B cell (primary cell): ENCODE measurements around the gene TMEM98. TPM values are rescaled to one million over a fixed set of nuclear protein-coding genes. Genes with fewer than 3 reads are reported as not detected.

ENCODE experiments used
- ATAC-seq: fragments of 200-7000 bp; cut with Tn5 transposase; one replicate; pipeline ENCODE4 v1.10.0; 2021; ENCODE audit warnings: low read depth, mild to moderate bottlenecking, moderate number of reproducible peaks, moderate library complexity
- CTCF ChIA-PET: fragments of 350-600 bp; sonication (Branson Sonifier 250); formaldehyde crosslinking; loops from one replicate; lab custom pipeline; 2021; ENCODE audit warnings: antibody characterized with exemption, inconsistent platforms; lab: Charles Lee
- POLR2A ChIA-PET: fragments of 350-600 bp; sonication (Branson Sonifier 250); formaldehyde crosslinking; loops from one replicate; lab custom pipeline; 2021; ENCODE audit warnings: antibody characterized with exemption; lab: Charles Lee
- DNase-seq: peaks from one replicate; pipeline ENCODE4 v3.0.0; 2013
- H2AFZ ChIP-seq: 2 replicates; pipeline ENCODE4 v1.6.1; 2012; ENCODE audit warnings: mild to moderate bottlenecking, low read depth, low read length; ENCODE audit not compliant: insufficient read depth, poor library complexity, severe bottlenecking
- H3K27ac ChIP-seq, 2 donors: 1 replicate in 1 of 2; 2 replicates in 1 of 2; pipeline ENCODE4 v1.5.1; 2012 to 2013; ENCODE audit warnings: low read length in 2 of 2, mild to moderate bottlenecking in 2 of 2, moderate library complexity in 1 of 2
- H3K27me3 ChIP-seq, 4 experiments: fragments of 200-600 bp in 1 of 4; sonication (generic) in 1 of 4; replicated peaks in 1 of 4; 1 replicate in 2 of 4; 2 replicates in 2 of 4; pipeline versions ENCODE4 v1.6.1 to v1.7.0; 2013 to 2016; ENCODE audit warnings: low read length in 3 of 4, mild to moderate bottlenecking in 2 of 4, mixed read lengths in 1 of 4, moderate library complexity in 1 of 4; ENCODE audit not compliant: insufficient read depth in 4 of 4, control insufficient read depth in 3 of 4; ENCODE audit errors: control extremely low read depth in 1 of 4
- H3K36me3 ChIP-seq, 2 experiments: replicated peaks in 1 of 2; 1 replicate in 1 of 2; 2 replicates in 1 of 2; pipeline versions ENCODE4 v1.6.1 to v1.7.1; 2013; ENCODE audit warnings: low read length in 1 of 2; ENCODE audit not compliant: insufficient read depth in 2 of 2, control insufficient read depth in 1 of 2; ENCODE audit errors: control extremely low read depth in 1 of 2, extremely low read depth in 1 of 2
- H3K4me1 ChIP-seq, 2 donors: fragments of 200-600 bp in 1 of 2; sonication (generic) in 1 of 2; 1 replicate in 1 of 2; 2 replicates in 1 of 2; pipeline versions ENCODE4 v1.5.1 to v1.6.1; 2013 to 2017; ENCODE audit warnings: low read length in 2 of 2; ENCODE audit not compliant: control insufficient read depth in 2 of 2, insufficient read depth in 2 of 2
- H3K4me2 ChIP-seq: replicated peaks from 2 replicates; pipeline ENCODE3; 2012; ENCODE audit warnings: mild to moderate bottlenecking, low read depth, low read length; ENCODE audit not compliant: poor library complexity, severe bottlenecking
- H3K4me3 ChIP-seq, 5 experiments: fragments of 200-600 bp in 1 of 5; sonication (generic) in 1 of 5; 1 replicate in 3 of 5; 2 replicates in 2 of 5; pipeline versions ENCODE4 v1.5.1 to v1.7.0; 2011 to 2016; ENCODE audit warnings: low read length in 4 of 5, mild to moderate bottlenecking in 4 of 5, low read depth in 2 of 5, control low read depth in 1 of 5, moderate library complexity in 1 of 5; ENCODE audit not compliant: insufficient read depth in 1 of 5; ENCODE audit errors: control extremely low read depth in 1 of 5, extremely low read depth in 1 of 5
- H3K79me2 ChIP-seq: fragments of 200-600 bp; sonication (generic); one replicate; pipeline ENCODE4 v1.6.0; 2016; ENCODE audit warnings: low read length; ENCODE audit not compliant: control insufficient read depth, insufficient read depth
- H3K9ac ChIP-seq: fragments of 200-600 bp; sonication (generic); 2 replicates; pipeline ENCODE4 v1.6.1; 2017; ENCODE audit warnings: mild to moderate bottlenecking, low read length, moderate library complexity
- H3K9me3 ChIP-seq, 3 donors: one replicate each; pipeline versions ENCODE4 v1.6.1 to v1.7.1; 2013; ENCODE audit warnings: low read length in 2 of 3; ENCODE audit not compliant: control insufficient read depth in 2 of 3, insufficient read depth in 1 of 3; ENCODE audit errors: control extremely low read depth in 1 of 3
- H4K20me1 ChIP-seq: 2 replicates; pipeline ENCODE4 v1.6.0; 2012; ENCODE audit warnings: mild to moderate bottlenecking, low read length; ENCODE audit not compliant: insufficient read depth, control insufficient read depth, poor library complexity, severe bottlenecking
- H3K27ac Mint-ChIP-seq: one replicate; pipeline ENCODE4 v1.8.0; 2021; ENCODE audit warnings: mixed read lengths
- H3K27me3 Mint-ChIP-seq: one replicate; pipeline ENCODE4 v1.8.0; 2021; ENCODE audit warnings: mixed read lengths
- H3K4me1 Mint-ChIP-seq: one replicate; pipeline ENCODE4 v1.8.0; 2021; ENCODE audit warnings: mixed read lengths
- H3K4me3 Mint-ChIP-seq: one replicate; pipeline ENCODE4 v1.8.0; 2021; ENCODE audit warnings: mixed read lengths
- H3K9me3 Mint-ChIP-seq: one replicate; pipeline ENCODE4 v1.8.0; 2022; ENCODE audit warnings: mixed read lengths; ENCODE audit not compliant: insufficient read depth
- CTCF ChIP-seq: fragments of 200-600 bp; IDR thresholded peaks from one replicate; pipeline ENCODE4 v1.8.0; 2022; ENCODE audit warnings: antibody characterized with exemption, mild to moderate bottlenecking
- EZH2 ChIP-seq: IDR thresholded peaks from 2 replicates; pipeline ENCODE4 v1.6.1; 2012; ENCODE audit warnings: borderline replicate concordance, low read depth, mild to moderate bottlenecking, moderate library complexity, low read length; ENCODE audit not compliant: insufficient read depth, poor library complexity, severe bottlenecking
- WGBS: methylation state at CpG from one replicate; pipeline ENCODE4 v1.1.5; 2013; ENCODE audit warnings: missing lambda C conversion rate; ENCODE audit not compliant: insufficient coverage; 5-methylcytosine and 5-hydroxymethylcytosine counted together
- intact Hi-C: fragments of 100-400 bp; cut with micrococcal nuclease; formaldehyde crosslinking; loops from one replicate; pipeline ENCODE4 v1.10.0; 2022
- polyA plus RNA-seq: library from polyadenylated mRNA; depleted of rRNA; stranded (reverse); fragments of >200 nt; gene quantifications from 2 replicates; pipeline ENCODE4 v1.2.3, GENCODE V29; 2012
- total RNA-seq, 2 donors: library from RNA; stranded (reverse); fragments of 120-200 nt in 1 of 2; gene quantifications; 1 replicate in 1 of 2; 2 replicates in 1 of 2; pipeline versions ENCODE4 v1.2.3 to v1.2.4, GENCODE V29; 2013 to 2022

Gene TMEM98
- total and polyA plus RNA-seq, 2 donors (not counting 1 experiment from before 2014, with no cell fraction given): not detected

GRCh38 chr17:32956240-32956970 lies 28.5 kb downstream of the TMEM98 start:
- intact Hi-C loops: no loop called here
- CTCF ChIA-PET: no interaction called here
- H3K4me3 Mint-ChIP-seq: no peak overlapping the region
- H3K4me3 ChIP-seq: no peak overlapping the region
- ATAC-seq: no peak
- H3K4me2 ChIP-seq: no peak overlapping the region
- POLR2A ChIA-PET: no interaction called here
- no peaks in the 10 kb centered on the region for H4K20me1 ChIP-seq
- H3K4me1 ChIP-seq: no peaks in the 10 kb centered on the region
- no peak for DNase-seq
- H3K36me3 ChIP-seq: no peaks in the 10 kb centered on the region
- TF ChIP-seq CTCF (no peak), EZH2 (no peak)
- no peaks in the 10 kb centered on the region for H3K9me3 ChIP-seq
- no peak overlapping the region for H3K9ac ChIP-seq
- H3K27ac ChIP-seq: no peak overlapping the region
- WGBS: 65% methylated on average over 3 of the region's 5 CpGs
- H3K79me2 ChIP-seq: no peaks in the 10 kb centered on the region
- no peaks in the 10 kb centered on the region for H3K9me3 Mint-ChIP-seq
- H3K27me3 ChIP-seq: peaks cover 0 to 12% (median 0%) of the 10 kb centered on the region in 4 experiments
- no peaks in the 10 kb centered on the region for H3K4me1 Mint-ChIP-seq
- H3K27ac Mint-ChIP-seq: no peak overlapping the region
- H3K27me3 Mint-ChIP-seq: peaks cover 28% of the 10 kb centered on the region
- H2AFZ ChIP-seq: no peak overlapping the region

GRCh38 chr17:32958418-32958817 lies 30.5 kb downstream of the TMEM98 start:
- Mint-ChIP-seq H3K4me3 (no peak overlapping the region), H3K27ac (no peak overlapping the region), H3K4me1 (no peaks in the 10 kb centered on the region), H3K27me3 (peaks cover 29% of the 10 kb centered on the region), H3K9me3 (no peaks in the 10 kb centered on the region)
- Histone ChIP-seq H3K27me3 (peaks cover 0 to 12% (median 2%) of the 10 kb centered on the region in 4 experiments), H2AFZ (no peak overlapping the region), H3K4me1 (no peaks in the 10 kb centered on the region), H4K20me1 (no peaks in the 10 kb centered on the region), H3K27ac (no peak overlapping the region), H3K79me2 (no peaks in the 10 kb centered on the region), H3K9me3 (no peaks in the 10 kb centered on the region), H3K36me3 (no peaks in the 10 kb centered on the region), H3K9ac (no peak overlapping the region), H3K4me2 (no peak overlapping the region), H3K4me3 (no peak overlapping the region)
- TF ChIP-seq EZH2 (no peak), CTCF (no peak)
- CTCF ChIA-PET: no interaction called here
- DNase-seq (no peak), ATAC-seq (no peak)
- POLR2A ChIA-PET: no interaction called here
- intact Hi-C loops: no loop called here
- WGBS: 83% methylated on average over 1 of the region's 2 CpGs
